GM12873 (cell line): ENCODE data around the gene GMDS.

ENCODE experiments used
- CTCF ChIP-seq: IDR thresholded peaks from 2 replicates; pipeline ENCODE4 v1.5.1; 2012; ENCODE audit warnings: low read depth, mild to moderate bottlenecking, moderate library complexity, low read length, control low read depth; ENCODE audit not compliant: insufficient read depth; ENCODE audit errors: missing control alignments

GMDS gene

GRCh38 chr6:1618311-1619097 lies 626.9 kb downstream of the GMDS start:
- no peak for TF ChIP-seq CTCF

GRCh38 chr6:1617466-1618310 lies 627.7 kb downstream of the GMDS start:
- TF ChIP-seq CTCF = no peak

- no peak for TF ChIP-seq CTCF
Measured at GRCh38 chr6:1616701-1617463, 628.5 kb downstream of the GMDS start.

GRCh38 chr6:1615853-1616420 lies 629.5 kb downstream of the GMDS start:
- no peak for TF ChIP-seq CTCF

GRCh38 chr6:1615151-1615852 lies 630.1 kb downstream of the GMDS start:
- TF ChIP-seq CTCF = no peak

GRCh38 chr6:1614448-1615150 lies 630.8 kb downstream of the GMDS start:
- no peak for TF ChIP-seq CTCF
